Neuronal stem cell (in vitro differentiated cells): ENCODE measurements around the gene CIBAR2.

ENCODE experiments used
- DNase-seq: peaks from one replicate; pipeline ENCODE4 v3.0.0-alpha.2; 2013; ENCODE audit warnings: low spot score
- H2AFZ ChIP-seq: one replicate; pipeline ENCODE4 v1.6.1; 2013; ENCODE audit warnings: mild to moderate bottlenecking, low read length, inconsistent platforms
- H2AK5ac ChIP-seq: 2 replicates; pipeline ENCODE4 v1.6.1; 2013; ENCODE audit warnings: low read depth, mild to moderate bottlenecking, inconsistent platforms, low read length, moderate library complexity, mixed read lengths
- H2BK120ac ChIP-seq: 2 replicates; pipeline ENCODE4 v1.6.1; 2013; ENCODE audit warnings: low read depth, mild to moderate bottlenecking, inconsistent platforms, low read length, moderate library complexity, mixed read lengths
- H2BK12ac ChIP-seq: one replicate; pipeline ENCODE4 v1.6.1; 2013; ENCODE audit warnings: low read length, inconsistent platforms
- H2BK15ac ChIP-seq: 2 replicates; pipeline ENCODE4 v1.6.1; 2013; ENCODE audit warnings: mild to moderate bottlenecking, low read length, inconsistent platforms, mixed read lengths
- H2BK5ac ChIP-seq: one replicate; pipeline ENCODE4 v1.6.1; 2013; ENCODE audit warnings: inconsistent platforms, mild to moderate bottlenecking, low read length, moderate library complexity
- H3K14ac ChIP-seq: one replicate; pipeline ENCODE4 v1.6.1; 2013; ENCODE audit warnings: low read length, inconsistent platforms
- H3K18ac ChIP-seq: 2 replicates; pipeline ENCODE4 v1.6.1; 2013; ENCODE audit warnings: low read length, inconsistent platforms
- H3K23ac ChIP-seq: 2 replicates; pipeline ENCODE4 v1.6.1; 2013; ENCODE audit warnings: low read depth, mild to moderate bottlenecking, mixed read lengths, low read length, inconsistent platforms; ENCODE audit not compliant: poor library complexity
- H3K27ac ChIP-seq: replicated peaks from 3 replicates; pipeline ENCODE4 v1.5.1; 2013; ENCODE audit warnings: low read length, inconsistent platforms
- H3K27me3 ChIP-seq, 3 experiments: 2 replicates each; pipeline ENCODE4 v1.6.1; 2013; ENCODE audit warnings: low read length in 3 of 3, mild to moderate bottlenecking in 2 of 3, inconsistent platforms in 1 of 3, low read depth in 1 of 3, mixed read lengths in 1 of 3, moderate library complexity in 1 of 3; ENCODE audit not compliant: control insufficient read depth in 3 of 3, insufficient read depth in 3 of 3
- H3K36me3 ChIP-seq, 2 donors: replicated peaks in 1 of 2; 2 replicates each; pipeline ENCODE4 v1.6.1; 2013; ENCODE audit warnings: low read length in 2 of 2; ENCODE audit not compliant: control insufficient read depth in 2 of 2, insufficient read depth in 2 of 2
- H3K4ac ChIP-seq: 2 replicates; pipeline ENCODE4 v1.6.1; 2013; ENCODE audit warnings: inconsistent platforms, mild to moderate bottlenecking, low read length, moderate library complexity
- H3K4me1 ChIP-seq, 2 donors: 1 replicate in 1 of 2; 2 replicates in 1 of 2; pipeline ENCODE4 v1.6.1; 2013; ENCODE audit warnings: low read length in 2 of 2, low read depth in 1 of 2; ENCODE audit not compliant: control insufficient read depth in 2 of 2, insufficient read depth in 1 of 2
- H3K4me2 ChIP-seq: one replicate; pipeline ENCODE4 v1.6.1; 2013; ENCODE audit warnings: mild to moderate bottlenecking, low read length, inconsistent platforms; ENCODE audit not compliant: insufficient read depth, poor library complexity, severe bottlenecking
- H3K4me3 ChIP-seq, 2 donors: 2 replicates each; pipeline ENCODE4 v1.5.1; 2013; ENCODE audit warnings: low read length in 2 of 2, mild to moderate bottlenecking in 2 of 2, inconsistent platforms in 1 of 2, moderate library complexity in 1 of 2
- H3K79me1 ChIP-seq: one replicate; pipeline ENCODE4 v1.6.1; 2013; ENCODE audit warnings: low read depth, mild to moderate bottlenecking, inconsistent platforms, low read length, moderate library complexity
- H3K9ac ChIP-seq: one replicate; pipeline ENCODE4 v1.6.1; 2013; ENCODE audit warnings: mild to moderate bottlenecking, low read depth, low read length, inconsistent platforms; ENCODE audit not compliant: poor library complexity
- H3K9me3 ChIP-seq, 2 donors: replicated peaks in 1 of 2; 2 replicates each; pipeline versions ENCODE3 to v1.6.1; 2013; ENCODE audit warnings: low read length in 2 of 2, mild to moderate bottlenecking in 2 of 2, inconsistent platforms in 1 of 2, low read depth in 1 of 2, mixed read lengths in 1 of 2, moderate library complexity in 1 of 2; ENCODE audit not compliant: control insufficient read depth in 2 of 2, insufficient read depth in 1 of 2
- H4K8ac ChIP-seq: one replicate; pipeline ENCODE4 v1.6.1; 2013; ENCODE audit warnings: low read depth, mild to moderate bottlenecking, inconsistent platforms, low read length, moderate library complexity
- H4K91ac ChIP-seq: one replicate; pipeline ENCODE4 v1.6.1; 2013; ENCODE audit warnings: low read length, low read depth, mild to moderate bottlenecking, inconsistent platforms; ENCODE audit not compliant: poor library complexity
- WGBS, 2 donors: extraction: QIAGEN DNeasy Blood & Tissue Kit; methylation state at CpG; one replicate each; pipeline ENCODE4 v1.1.7; 2013; ENCODE audit warnings: missing lambda C conversion rate in 2 of 2, mixed read lengths in 1 of 2; ENCODE audit not compliant: insufficient read length in 2 of 2, insufficient replicate concordance in 1 of 2; ENCODE audit errors: extremely low coverage in 2 of 2; 5-methylcytosine and 5-hydroxymethylcytosine counted together

CIBAR2 gene

GRCh38 chr16:85093705-85094104, 18.6 kb downstream of the CIBAR2 start:
- H2BK5ac ChIP-seq, result no peak overlapping the region
- no peak overlapping the region for H3K9ac ChIP-seq
- H3K4me3 ChIP-seq, result no peak overlapping the region
- no peak overlapping the region for H3K23ac ChIP-seq
- H3K4me1 ChIP-seq, result peaks cover 0 to 21% of the 10 kb centered on the region in 2 donors
- no peak overlapping the region for H2BK15ac ChIP-seq
- H3K27me3 ChIP-seq, result peaks cover 0 to 8% (median 0%) of the 10 kb centered on the region in 3 experiments
- H4K91ac ChIP-seq, result no peak overlapping the region
- no peak overlapping the region for H2AK5ac ChIP-seq
- H3K18ac ChIP-seq, result no peak overlapping the region
- no peak overlapping the region for H3K27ac ChIP-seq
- no CpG with 5 or more reads among the region's 13 CpGs for WGBS, 2 donors
- H4K8ac ChIP-seq, result no peak overlapping the region
- no peak overlapping the region for H3K4me2 ChIP-seq
- no peak overlapping the region for H3K4ac ChIP-seq
- H3K9me3 ChIP-seq, result no peaks in the 10 kb centered on the region
- H2AFZ ChIP-seq, result no peak overlapping the region
- H2BK120ac ChIP-seq, result no peak overlapping the region
- no peak overlapping the region for H3K14ac ChIP-seq
- DNase-seq, result no peak
- no peaks in the 10 kb centered on the region for H3K36me3 ChIP-seq
- no peaks in the 10 kb centered on the region for H3K79me1 ChIP-seq
- H2BK12ac ChIP-seq, result no peak overlapping the region

GRCh38 chr16:85092851-85093250, 19.4 kb downstream of the CIBAR2 start:
- peak overlapping the region; percentile 49 for H2BK120ac ChIP-seq
- H4K8ac ChIP-seq, result no peak overlapping the region
- WGBS, 2 donors, result no CpG with 5 or more reads among the region's 18 CpGs
- H3K4me1 ChIP-seq, result peaks cover 0 to 21% of the 10 kb centered on the region in 2 donors
- no peak overlapping the region for H3K4me3 ChIP-seq
- H3K4me2 ChIP-seq, result no peak overlapping the region
- H2AFZ ChIP-seq, result no peak overlapping the region
- H2BK15ac ChIP-seq, result no peak overlapping the region
- no peak overlapping the region for H3K14ac ChIP-seq
- no peaks in the 10 kb centered on the region for H3K79me1 ChIP-seq
- H3K36me3 ChIP-seq, result no peaks in the 10 kb centered on the region
- peak overlapping the region; percentile 49 for H3K18ac ChIP-seq
- H4K91ac ChIP-seq, result no peak overlapping the region
- peak overlapping the region; percentile 44 for H2AK5ac ChIP-seq
- DNase-seq, result no peak
- H2BK12ac ChIP-seq, result no peak overlapping the region
- H2BK5ac ChIP-seq, result no peak overlapping the region
- H3K27ac ChIP-seq, result no peak overlapping the region
- H3K23ac ChIP-seq, result peak overlapping the region; percentile 65
- H3K9ac ChIP-seq, result no peak overlapping the region
- peaks cover 0 to 4% (median 0%) of the 10 kb centered on the region in 3 experiments for H3K27me3 ChIP-seq
- no peaks in the 10 kb centered on the region for H3K9me3 ChIP-seq
- no peak overlapping the region for H3K4ac ChIP-seq

- no peak for DNase-seq
- H2BK120ac ChIP-seq, result no peak overlapping the region
- H4K8ac ChIP-seq, result no peak overlapping the region
- H3K27ac ChIP-seq, result no peak overlapping the region
- no peak overlapping the region for H2BK15ac ChIP-seq
- H3K4ac ChIP-seq, result no peak overlapping the region
- H3K4me3 ChIP-seq, result no peak overlapping the region
- no CpG with 5 or more reads among the region's 9 CpGs for WGBS, 2 donors
- no peak overlapping the region for H3K14ac ChIP-seq
- H2AK5ac ChIP-seq, result no peak overlapping the region
- no peaks in the 10 kb centered on the region for H3K27me3 ChIP-seq
- no peak overlapping the region for H3K23ac ChIP-seq
- H2BK12ac ChIP-seq, result no peak overlapping the region
- H2AFZ ChIP-seq, result no peak overlapping the region
- H3K4me1 ChIP-seq, result peaks cover 0 to 21% of the 10 kb centered on the region in 2 donors
- no peaks in the 10 kb centered on the region for H3K9me3 ChIP-seq
- H3K18ac ChIP-seq, result peak overlapping the region; percentile 49
- no peaks in the 10 kb centered on the region for H3K36me3 ChIP-seq
- no peaks in the 10 kb centered on the region for H3K79me1 ChIP-seq
- H2BK5ac ChIP-seq, result no peak overlapping the region
- no peak overlapping the region for H3K4me2 ChIP-seq
- H3K9ac ChIP-seq, result no peak overlapping the region
- H4K91ac ChIP-seq, result no peak overlapping the region
These were observed 20.0 kb downstream of the CIBAR2 start for GRCh38 chr16:85092309-85092708.

- H3K4me3 ChIP-seq, result no peak overlapping the region
- H3K79me1 ChIP-seq, result no peaks in the 10 kb centered on the region
- H2BK12ac ChIP-seq, result no peak overlapping the region
- no peak overlapping the region for H3K4me2 ChIP-seq
- H3K9ac ChIP-seq, result no peak overlapping the region
- WGBS, 2 donors, result no CpG with 5 or more reads among the region's 7 CpGs
- H3K4ac ChIP-seq, result no peak overlapping the region
- no peak for DNase-seq
- H2BK5ac ChIP-seq, result no peak overlapping the region
- H4K91ac ChIP-seq, result no peak overlapping the region
- H2AFZ ChIP-seq, result no peak overlapping the region
- no peak overlapping the region for H4K8ac ChIP-seq
- no peaks in the 10 kb centered on the region for H3K9me3 ChIP-seq
- H3K14ac ChIP-seq, result no peak overlapping the region
- no peak overlapping the region for H2BK15ac ChIP-seq
- H3K4me1 ChIP-seq, result peaks cover 3 to 21% of the 10 kb centered on the region in 2 donors
- no peak overlapping the region for H3K18ac ChIP-seq
- H3K27ac ChIP-seq, result no peak overlapping the region
- no peaks in the 10 kb centered on the region for H3K27me3 ChIP-seq
- no peaks in the 10 kb centered on the region for H3K36me3 ChIP-seq
- H2BK120ac ChIP-seq, result no peak overlapping the region
- no peak overlapping the region for H3K23ac ChIP-seq
- H2AK5ac ChIP-seq, result no peak overlapping the region
These were observed 20.8 kb downstream of the CIBAR2 start for GRCh38 chr16:85091522-85091910.
